GM12878 (cell line): Measurements from ENCODE around the gene VARS2. TPM values are rescaled to one million over a fixed set of nuclear protein-coding genes. Genes with fewer than 3 reads are reported as not detected.

Experiments used
- ATAC-seq: fragments of 200-7000 bp; cut with Tn5 transposase; 3 replicates; pipeline ENCODE4 v1.9.1; 2020; ENCODE audit warnings: mild to moderate bottlenecking, moderate library complexity
- BruUV-seq: library from RNA; stranded (reverse); fragments of 400-500 nt; replicated peaks from 2 replicates; lab custom pipeline; 2021; lab: Mats Ljungman, UMichigan
- CTCF ChIA-PET: fragments of 300-600 bp; sonication (Branson Sonifier 250); formaldehyde crosslinking; extraction: SDS; loops from one replicate; lab custom pipeline; 2021; ENCODE audit warnings: inconsistent platforms; lab: Yijun Ruan, JAX
- POLR2A ChIA-PET: fragments of 350-600 bp; formaldehyde crosslinking; extraction: SDS; loops from one replicate; lab custom pipeline; 2021; ENCODE audit warnings: inconsistent platforms; lab: Charles Lee
- RAD21 ChIA-PET: fragments of 300-600 bp; sonication (Branson Sonifier 250); formaldehyde crosslinking; loops from one replicate; lab custom pipeline; 2023; ENCODE audit warnings: antibody characterized with exemption; ENCODE audit not compliant: unreplicated experiment; lab: Charles Lee
- SMC1A ChIA-PET: fragments of 300-600 bp; sonication (Branson Sonifier 250); formaldehyde crosslinking; loops from one replicate; lab custom pipeline; 2023; ENCODE audit not compliant: unreplicated experiment, uncharacterized antibody; lab: Charles Lee
- DNase-seq: peaks from one replicate; pipeline ENCODE4 v3.0.0-alpha.2; 2011; ENCODE audit warnings: low read depth, low spot score
- FAIRE-seq: peaks from 3 replicates; lab custom pipeline; 2011; peaks lifted over from hg19 to GRCh38; lab: Jason Lieb, UNC
- H2AFZ ChIP-seq: 2 replicates; pipeline ENCODE4 v1.6.0; 2011; ENCODE audit warnings: low read depth, low read length, control low read depth; ENCODE audit not compliant: control insufficient read depth
- H3K27ac ChIP-seq: 2 replicates; pipeline ENCODE4 v1.5.1; 2011; ENCODE audit warnings: control low read depth; ENCODE audit not compliant: control insufficient read depth, insufficient read depth
- H3K27me3 ChIP-seq, 2 experiments: replicated peaks in 1 of 2; 2 replicates each; pipeline versions ENCODE4 v1.6.0 to v1.6.1; 2011; ENCODE audit warnings: low read length in 1 of 2; ENCODE audit not compliant: control insufficient read depth in 2 of 2, insufficient read depth in 2 of 2
- H3K36me3 ChIP-seq, 2 experiments: 2 replicates each; pipeline ENCODE4 v1.5.1; 2011; ENCODE audit warnings: low read length in 1 of 2; ENCODE audit not compliant: control insufficient read depth in 2 of 2, insufficient read depth in 2 of 2
- H3K4me1 ChIP-seq: 2 replicates; pipeline ENCODE4 v1.6.1; 2011; ENCODE audit warnings: mild to moderate bottlenecking, low read length, moderate library complexity, mixed read lengths; ENCODE audit not compliant: control insufficient read depth, insufficient read depth
- H3K4me2 ChIP-seq: 2 replicates; pipeline ENCODE4 v1.6.0; 2011; ENCODE audit warnings: control low read depth; ENCODE audit not compliant: control insufficient read depth, insufficient read depth
- H3K4me3 ChIP-seq: fragments of 200-600 bp; sonication (generic); 2 replicates; pipeline ENCODE4 v1.5.1; 2016
- H3K79me2 ChIP-seq: 2 replicates; pipeline ENCODE4 v1.6.0; 2011; ENCODE audit warnings: low read length; ENCODE audit not compliant: control insufficient read depth, insufficient read depth
- H3K9ac ChIP-seq: 2 replicates; pipeline ENCODE4 v1.8.0; 2011; ENCODE audit warnings: low read length, control low read depth, mixed read lengths; ENCODE audit not compliant: control insufficient read depth, insufficient read depth
- H3K9me3 ChIP-seq: replicated peaks from 3 replicates; pipeline ENCODE4 v1.5.1; 2011; ENCODE audit warnings: mild to moderate bottlenecking, low read length; ENCODE audit not compliant: control insufficient read depth, insufficient read depth
- H4K20me1 ChIP-seq: 2 replicates; pipeline ENCODE4 v1.6.0; 2011; ENCODE audit not compliant: control insufficient read depth, insufficient read depth
- CHD4 ChIP-seq: fragments of 200-600 bp; sonication (generic); IDR thresholded peaks from 2 replicates; pipeline ENCODE4 v1.6.1; 2016; ENCODE audit warnings: mild to moderate bottlenecking
- CREM ChIP-seq: IDR thresholded peaks from 2 replicates; pipeline ENCODE4 v1.6.1; 2014; ENCODE audit warnings: antibody characterized with exemption, low read depth
- EZH2 ChIP-seq: IDR thresholded peaks from 2 replicates; pipeline ENCODE4 v1.6.1; 2012; ENCODE audit warnings: low read depth, mild to moderate bottlenecking, control low read depth, inconsistent platforms, low read length, borderline replicate concordance; ENCODE audit not compliant: control insufficient read depth
- IKZF1 ChIP-seq: fragments of 450-650 bp; conservative IDR thresholded peaks from 2 replicates; pipeline ENCODE4 v1.6.1; 2017; ENCODE audit warnings: antibody characterized with exemption, mild to moderate bottlenecking
- IRF4 ChIP-seq: IDR thresholded peaks from 2 replicates; pipeline ENCODE4 v1.6.1; 2011; ENCODE audit warnings: low read depth, low read length
- IRF5 ChIP-seq: fragments of 450-650 bp; IDR thresholded peaks from 2 replicates; pipeline ENCODE4 v1.6.1; 2017; ENCODE audit warnings: borderline replicate concordance
- KDM1A ChIP-seq: fragments of 200-600 bp; sonication (generic); IDR thresholded peaks from 2 replicates; pipeline ENCODE4 v1.6.1; 2016; ENCODE audit warnings: borderline replicate concordance
- NFIC ChIP-seq: IDR thresholded peaks from 2 replicates; pipeline ENCODE4 v1.6.1; 2012; ENCODE audit warnings: low read depth, mild to moderate bottlenecking, inconsistent platforms, low read length, moderate library complexity
- NFYA ChIP-seq: IDR thresholded peaks from 2 replicates; pipeline ENCODE4 v1.6.1; 2011; ENCODE audit warnings: low read depth, mild to moderate bottlenecking, low read length, improper control_type of control experiment, borderline replicate concordance
- RAD51 ChIP-seq: fragments of 450-650 bp; IDR thresholded peaks from 2 replicates; pipeline ENCODE4 v1.6.1; 2016; ENCODE audit warnings: moderate library complexity, mild to moderate bottlenecking, inconsistent platforms
- RCOR1 ChIP-seq: conservative IDR thresholded peaks from 2 replicates; pipeline ENCODE4 v1.6.1; 2012; ENCODE audit warnings: low read depth, low read length, improper control_type of control experiment
- SP1 ChIP-seq: IDR thresholded peaks from one replicate; pipeline ENCODE4 v1.6.1; 2011; ENCODE audit warnings: low read depth, low read length
- TCF7 ChIP-seq: IDR thresholded peaks from 2 replicates; pipeline ENCODE4 v1.6.1; 2014; ENCODE audit warnings: antibody characterized with exemption, borderline replicate concordance
- ZNF24 ChIP-seq: fragments of 450-650 bp; IDR thresholded peaks from 2 replicates; pipeline ENCODE4 v1.6.1; 2017; ENCODE audit warnings: antibody characterized with exemption, mild to moderate bottlenecking
- WGBS: methylation state at CpG from one replicate; pipeline ENCODE4 v1.1.6; 2016; ENCODE audit warnings: low lambda C conversion rate; ENCODE audit not compliant: insufficient replicate concordance, insufficient coverage; ENCODE audit errors: missing lambda C conversion rate; 5-methylcytosine and 5-hydroxymethylcytosine counted together
- in situ Hi-C: fragments of 300-500 bp; cut with MboI; formaldehyde crosslinking; loops from 9 replicates; pipeline ENCODE4 v1.14.3; 2018; ENCODE audit warnings: mixed read lengths
- intact Hi-C: fragments of 100-400 bp; cut with micrococcal nuclease; formaldehyde crosslinking; loops from one replicate; pipeline ENCODE4 v1.14.2; 2022; ENCODE audit not compliant: unreplicated experiment
- polyA plus RNA-seq, 11 experiments: library from polyadenylated mRNA; depleted of rRNA in 4 of 11; unstranded in 6 of 11; stranded (reverse) in 5 of 11; fragments of >200 nt; fragmentation: Nextera tagmentation in 4 of 11; fragmentation: Illumina TruSeq in 1 of 11; extraction: Ambion mirVana in 4 of 11; extraction: Trizol in 1 of 11; gene quantifications; 1 replicate in 1 of 11; 2 replicates in 10 of 11; pipeline versions ENCODE4 v1.2.1 to v1.2.3, GENCODE V29; 2011 to 2016; ENCODE audit warnings: inconsistent platforms in 2 of 11, missing spikeins in 2 of 11, low read depth in 1 of 11
- total RNA-seq, 4 experiments: library from RNA; depleted of rRNA in 3 of 4; stranded (reverse); fragments of >200 nt in 3 of 4; fragmentation: Illumina TruSeq in 1 of 4; extraction: Trizol in 1 of 4; gene quantifications; 2 replicates each; pipeline versions ENCODE4 v1.2.1 to v1.2.3, GENCODE V29; 2013 to 2021

The VARS2 gene
- total and polyA plus RNA-seq, 10 of the 15 experiments (the other 5 are each of a cell fraction or from before 2014, with no cell fraction given): 3.8 to 70.7 (median 49.1) TPM

GRCh38 chr6:30928677-30929076 is 14.6 kb downstream of the VARS2 start:
- H3K4me1 ChIP-seq: no peaks in the 10 kb centered on the region

More at GRCh38 chr6:30928677-30929076, 14.6 kb downstream of the VARS2 start:
- ChIA-PET SMC1A (no interaction called here), CTCF (no interaction called here), RAD21 (no interaction called here), POLR2A (interaction anchor here (0.6 kb wide), 1 partner anchor 57 kb away, joined by 3 read pairs; no protein-coding TSS in a partner anchor)
- in situ Hi-C loops (no loop called here), intact Hi-C loops (no loop called here)
- ATAC-seq: no peak
- no peaks in the 10 kb centered on the region for H3K27me3 ChIP-seq
- 100% methylated on average over 3 of the region's 3 CpGs for WGBS
- H3K4me3 ChIP-seq: no peak overlapping the region
- H3K36me3 ChIP-seq: peaks cover 8% of the 10 kb centered on the region in 2 experiments; a peak in 3 of 4 replicates
- no peak overlapping the region for H3K4me2 ChIP-seq
- DNase-seq: no peak
- H3K9ac ChIP-seq: no peak overlapping the region
- no peaks in the 10 kb centered on the region for H3K9me3 ChIP-seq
- H3K79me2 ChIP-seq: no peaks in the 10 kb centered on the region
- no peak for FAIRE-seq
- no peaks in the 10 kb centered on the region for H4K20me1 ChIP-seq
- H2AFZ ChIP-seq: no peak overlapping the region
- BruUV-seq: no TSS peak
- no peak overlapping the region for H3K27ac ChIP-seq
- TF ChIP-seq NFIC (no peak), TCF7 (no peak), CREM (no peak), NFYA (no peak), RCOR1 (no peak), CHD4 (no peak), ZNF24 (no peak), IKZF1 (no peak), EZH2 (no peak), SP1 (no peak), KDM1A (no peak), IRF4 (no peak), IRF5 (no peak), RAD51 (no peak)
